Loucy (cell line): Measurements from ENCODE around the gene BIN1.
A peak's percentile ranks its signal among the peaks of the same experiment; 100 is the strongest.

Experiments used
- H2AFZ ChIP-seq: fragments of 200-600 bp; sonication (generic); 2 replicates; pipeline ENCODE4 v1.6.0; 2016; ENCODE audit warnings: antibody characterized with exemption, mild to moderate bottlenecking, low read length, moderate library complexity
- H3F3A ChIP-seq: fragments of 200-600 bp; 2 replicates; pipeline ENCODE4 v1.6.0; 2016; ENCODE audit warnings: antibody characterized with exemption, low read depth, mild to moderate bottlenecking
- H3K27me3 ChIP-seq: fragments of 200-600 bp; sonication (generic); 2 replicates; pipeline ENCODE4 v1.6.1; 2014; ENCODE audit warnings: low read length, mild to moderate bottlenecking; ENCODE audit not compliant: insufficient read depth, poor library complexity, severe bottlenecking
- H3K36me3 ChIP-seq: fragments of 200-600 bp; sonication (generic); 2 replicates; pipeline ENCODE4 v1.6.1; 2016; ENCODE audit warnings: low read length; ENCODE audit not compliant: insufficient read depth
- H3K4me1 ChIP-seq: fragments of 200-600 bp; sonication (generic); 2 replicates; pipeline ENCODE4 v1.5.1; 2014; ENCODE audit warnings: low read length, mild to moderate bottlenecking; ENCODE audit not compliant: insufficient read depth, poor library complexity, severe bottlenecking
- H3K4me2 ChIP-seq: fragments of 200-600 bp; sonication (generic); 2 replicates; pipeline ENCODE4 v1.6.0; 2014; ENCODE audit warnings: antibody characterized with exemption, low read length, low read depth, mild to moderate bottlenecking; ENCODE audit not compliant: poor library complexity, severe bottlenecking
- H3K4me3 ChIP-seq: fragments of 200-600 bp; sonication (generic); 2 replicates; pipeline ENCODE4 v1.5.1; 2014; ENCODE audit warnings: low read length, mild to moderate bottlenecking, mixed read lengths; ENCODE audit not compliant: poor library complexity, severe bottlenecking
- H3K79me2 ChIP-seq: fragments of 200-600 bp; sonication (generic); 2 replicates; pipeline ENCODE4 v1.6.1; 2014; ENCODE audit warnings: low read length; ENCODE audit not compliant: insufficient read depth
- H3K9ac ChIP-seq: fragments of 200-600 bp; sonication (generic); 2 replicates; pipeline ENCODE4 v1.6.0; 2014; ENCODE audit warnings: mild to moderate bottlenecking, low read depth, low read length, moderate library complexity; ENCODE audit not compliant: poor library complexity, severe bottlenecking
- H3K9me2 ChIP-seq: fragments of 200-600 bp; sonication (generic); replicated peaks from 2 replicates; pipeline ENCODE4 v1.6.1; 2016; ENCODE audit warnings: low read depth, low read length, mixed read lengths
- H3K9me3 ChIP-seq: fragments of 200-600 bp; sonication (generic); 2 replicates; pipeline ENCODE4 v1.6.1; 2014; ENCODE audit warnings: mild to moderate bottlenecking, antibody characterized with exemption, low read length, low read depth; ENCODE audit not compliant: insufficient read depth
- H4K20me1 ChIP-seq: fragments of 200-600 bp; sonication (generic); 2 replicates; pipeline ENCODE4 v1.6.0; 2014; ENCODE audit warnings: antibody characterized with exemption, low read length, mild to moderate bottlenecking; ENCODE audit not compliant: insufficient read depth, poor library complexity, severe bottlenecking
- EZH2phosphoT487 ChIP-seq: fragments of 200-600 bp; IDR thresholded peaks from 2 replicates; pipeline ENCODE4 v1.6.1; 2018; ENCODE audit warnings: antibody characterized with exemption, mild to moderate bottlenecking, moderate library complexity, borderline replicate concordance
- TF ChIP-seq, protein P1 (sequence below): fragments of 200-600 bp; sonication (generic); conservative IDR thresholded peaks from 2 replicates; pipeline ENCODE4 v1.5.1; 2014; ENCODE audit warnings: mild to moderate bottlenecking, antibody characterized with exemption, low read length

BIN1 gene

DNA sequence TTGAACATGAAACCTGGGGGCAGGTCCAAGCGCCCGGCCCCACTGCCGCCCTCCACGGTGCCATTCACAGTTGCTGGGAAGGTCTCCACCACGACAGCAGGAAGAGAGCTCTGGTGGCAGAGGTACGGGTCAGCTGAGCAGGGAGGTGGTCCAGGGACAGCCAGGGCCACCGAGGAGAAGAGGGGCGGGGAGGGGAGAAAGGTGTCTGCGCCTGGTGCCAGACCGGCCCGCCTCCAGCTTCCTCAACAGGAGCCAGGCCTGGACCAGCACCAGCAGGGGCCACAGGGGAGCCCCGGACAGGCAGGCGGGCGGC lies 56.2 kb downstream of the BIN1 start:
- H3K36me3 ChIP-seq: no peaks in the 10 kb centered on the region
- no peaks in the 10 kb centered on the region for H3K9me3 ChIP-seq
- H3K9ac ChIP-seq: no peak overlapping the region
- no peaks in the 10 kb centered on the region for H3K9me2 ChIP-seq
- no peak for TF ChIP-seq EZH2phosphoT487
- TF ChIP-seq, protein P1, sequence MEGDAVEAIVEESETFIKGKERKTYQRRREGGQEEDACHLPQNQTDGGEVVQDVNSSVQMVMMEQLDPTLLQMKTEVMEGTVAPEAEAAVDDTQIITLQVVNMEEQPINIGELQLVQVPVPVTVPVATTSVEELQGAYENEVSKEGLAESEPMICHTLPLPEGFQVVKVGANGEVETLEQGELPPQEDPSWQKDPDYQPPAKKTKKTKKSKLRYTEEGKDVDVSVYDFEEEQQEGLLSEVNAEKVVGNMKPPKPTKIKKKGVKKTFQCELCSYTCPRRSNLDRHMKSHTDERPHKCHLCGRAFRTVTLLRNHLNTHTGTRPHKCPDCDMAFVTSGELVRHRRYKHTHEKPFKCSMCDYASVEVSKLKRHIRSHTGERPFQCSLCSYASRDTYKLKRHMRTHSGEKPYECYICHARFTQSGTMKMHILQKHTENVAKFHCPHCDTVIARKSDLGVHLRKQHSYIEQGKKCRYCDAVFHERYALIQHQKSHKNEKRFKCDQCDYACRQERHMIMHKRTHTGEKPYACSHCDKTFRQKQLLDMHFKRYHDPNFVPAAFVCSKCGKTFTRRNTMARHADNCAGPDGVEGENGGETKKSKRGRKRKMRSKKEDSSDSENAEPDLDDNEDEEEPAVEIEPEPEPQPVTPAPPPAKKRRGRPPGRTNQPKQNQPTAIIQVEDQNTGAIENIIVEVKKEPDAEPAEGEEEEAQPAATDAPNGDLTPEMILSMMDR: no peak
- H3K4me3 ChIP-seq: no peak overlapping the region
- no peaks in the 10 kb centered on the region for H3F3A ChIP-seq
- H2AFZ ChIP-seq: no peak overlapping the region
- H4K20me1 ChIP-seq: no peaks in the 10 kb centered on the region
- no peaks in the 10 kb centered on the region for H3K4me1 ChIP-seq
- no peaks in the 10 kb centered on the region for H3K27me3 ChIP-seq
- no peaks in the 10 kb centered on the region for H3K79me2 ChIP-seq
- H3K4me2 ChIP-seq: no peak overlapping the region

DNA sequence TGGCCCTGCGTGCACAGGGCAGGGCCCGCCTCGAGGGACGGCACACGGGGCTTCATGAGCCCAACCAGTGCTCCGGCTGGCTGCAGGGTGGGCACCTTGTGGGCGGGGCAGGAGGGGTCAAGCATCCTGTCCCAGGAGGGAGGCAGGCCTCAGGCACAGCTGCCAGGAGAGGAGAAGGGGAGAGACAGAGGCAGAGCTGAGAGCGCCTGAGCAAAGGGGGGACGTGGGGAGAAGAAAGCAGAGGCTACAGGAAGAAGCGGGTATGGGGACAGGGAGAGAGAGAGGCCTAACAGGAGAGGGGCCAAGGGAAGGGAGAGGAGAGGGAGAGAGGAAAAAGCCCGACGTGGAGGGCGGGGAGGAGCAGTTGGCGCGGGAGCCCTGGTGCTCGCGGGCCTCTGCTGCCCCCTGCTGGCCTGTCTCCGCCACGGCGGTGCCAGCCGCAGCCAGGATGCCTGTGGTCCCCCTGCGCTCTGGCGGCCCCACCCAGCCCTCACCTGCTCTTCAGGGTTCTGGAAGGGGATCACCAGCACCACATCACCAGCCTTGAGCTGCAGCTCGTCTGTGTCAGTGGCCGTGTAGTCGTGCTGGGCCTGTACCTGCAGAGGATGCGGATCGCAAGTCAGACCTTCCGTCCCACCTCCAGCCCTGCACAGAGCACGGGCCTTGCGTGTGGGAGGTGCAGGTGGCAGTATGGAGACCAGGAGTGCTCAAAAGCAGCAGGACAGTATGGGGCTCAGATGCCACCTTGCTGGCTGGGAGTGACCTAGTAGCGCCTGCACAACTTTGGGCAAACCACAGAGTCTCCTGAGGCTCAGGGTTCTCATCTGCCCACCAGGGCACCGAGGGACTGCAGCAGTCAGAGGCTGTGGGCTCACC lies 56.8 kb downstream of the BIN1 start:
- no peaks in the 10 kb centered on the region for H3K4me1 ChIP-seq
- H3K9me3 ChIP-seq: no peaks in the 10 kb centered on the region
- no peaks in the 10 kb centered on the region for H3K79me2 ChIP-seq
- no peaks in the 10 kb centered on the region for H4K20me1 ChIP-seq
- no peaks in the 10 kb centered on the region for H3K9me2 ChIP-seq
- TF ChIP-seq, protein P1: peak; percentile 77
- no peak for TF ChIP-seq EZH2phosphoT487
- H3K4me3 ChIP-seq: no peak overlapping the region
- no peaks in the 10 kb centered on the region for H3F3A ChIP-seq
- H3K9ac ChIP-seq: no peak overlapping the region
- peak overlapping the region; percentile 83 for H2AFZ ChIP-seq
- H3K27me3 ChIP-seq: no peaks in the 10 kb centered on the region
- H3K4me2 ChIP-seq: no peak overlapping the region
- no peaks in the 10 kb centered on the region for H3K36me3 ChIP-seq

DNA sequence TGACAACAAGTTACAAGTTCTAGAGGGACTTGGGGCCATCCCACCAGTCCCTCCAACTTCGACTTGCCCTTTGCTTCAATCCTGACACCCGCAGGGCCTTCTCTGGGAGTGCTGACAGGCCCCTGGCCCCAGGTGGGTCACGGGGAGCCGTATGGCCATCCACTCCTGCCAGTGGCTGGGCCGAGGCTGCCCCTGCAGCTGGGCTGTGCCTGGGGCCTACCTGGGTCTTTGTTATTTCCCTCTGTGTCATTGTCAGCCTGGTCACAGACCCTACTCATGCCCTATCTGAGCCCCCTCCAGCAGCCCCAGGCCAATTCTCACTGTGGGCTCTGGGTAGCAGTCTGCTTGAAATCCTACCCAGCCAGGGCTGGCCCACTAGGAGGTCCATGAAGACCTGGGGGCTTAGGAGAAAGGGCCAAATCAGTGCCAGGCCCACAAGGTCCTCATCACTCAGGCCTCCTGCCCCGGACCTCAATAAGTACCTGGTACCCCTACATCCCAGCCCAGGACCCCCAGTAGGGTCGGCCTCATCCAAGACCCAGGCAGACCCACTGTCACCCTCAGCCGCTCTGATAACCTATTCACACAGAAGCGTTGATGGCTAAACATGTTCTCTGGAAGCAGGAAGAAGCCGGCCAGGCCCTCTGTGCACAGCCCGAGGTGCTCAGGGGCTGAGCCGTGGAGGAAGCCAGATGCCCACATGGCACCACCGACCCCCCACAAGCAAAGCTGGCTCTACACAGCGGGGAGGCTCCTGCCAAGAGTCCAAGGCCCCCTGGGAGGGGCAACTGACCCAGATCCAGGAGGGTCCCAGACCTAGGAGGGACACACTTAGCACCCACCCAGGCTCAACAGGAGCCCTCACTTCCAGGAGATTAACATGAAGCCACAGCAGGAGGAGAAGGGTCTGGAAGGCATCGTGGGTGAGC lies 57.7 kb downstream of the BIN1 start:
- Histone ChIP-seq H3K4me3 (no peak overlapping the region), H3F3A (no peaks in the 10 kb centered on the region), H3K4me1 (no peaks in the 10 kb centered on the region), H3K9ac (no peak overlapping the region), H3K4me2 (no peak overlapping the region), H3K79me2 (no peaks in the 10 kb centered on the region), H2AFZ (peak overlapping the region; percentile 83), H3K9me3 (no peaks in the 10 kb centered on the region), H3K27me3 (no peaks in the 10 kb centered on the region), H3K9me2 (no peaks in the 10 kb centered on the region), H4K20me1 (no peaks in the 10 kb centered on the region), H3K36me3 (no peaks in the 10 kb centered on the region)
- TF ChIP-seq, protein P1: no peak
- TF ChIP-seq EZH2phosphoT487: no peak
